K562 treated with DMSO at 1 percent for 24 hours (cell line): Measurements from ENCODE around the gene PCDH19. TPM values are rescaled to one million over a fixed set of nuclear protein-coding genes. Genes with fewer than 3 reads are reported as not detected.

Experiments used
- total RNA-seq: library from RNA; unstranded; fragments of 300-600 nt; gene quantifications from 2 replicates; pipeline ENCODE4 v1.2.3, GENCODE V29; 2022; ENCODE audit warnings: low read depth; ENCODE audit not compliant: insufficient read depth

PCDH19 gene, protein sequence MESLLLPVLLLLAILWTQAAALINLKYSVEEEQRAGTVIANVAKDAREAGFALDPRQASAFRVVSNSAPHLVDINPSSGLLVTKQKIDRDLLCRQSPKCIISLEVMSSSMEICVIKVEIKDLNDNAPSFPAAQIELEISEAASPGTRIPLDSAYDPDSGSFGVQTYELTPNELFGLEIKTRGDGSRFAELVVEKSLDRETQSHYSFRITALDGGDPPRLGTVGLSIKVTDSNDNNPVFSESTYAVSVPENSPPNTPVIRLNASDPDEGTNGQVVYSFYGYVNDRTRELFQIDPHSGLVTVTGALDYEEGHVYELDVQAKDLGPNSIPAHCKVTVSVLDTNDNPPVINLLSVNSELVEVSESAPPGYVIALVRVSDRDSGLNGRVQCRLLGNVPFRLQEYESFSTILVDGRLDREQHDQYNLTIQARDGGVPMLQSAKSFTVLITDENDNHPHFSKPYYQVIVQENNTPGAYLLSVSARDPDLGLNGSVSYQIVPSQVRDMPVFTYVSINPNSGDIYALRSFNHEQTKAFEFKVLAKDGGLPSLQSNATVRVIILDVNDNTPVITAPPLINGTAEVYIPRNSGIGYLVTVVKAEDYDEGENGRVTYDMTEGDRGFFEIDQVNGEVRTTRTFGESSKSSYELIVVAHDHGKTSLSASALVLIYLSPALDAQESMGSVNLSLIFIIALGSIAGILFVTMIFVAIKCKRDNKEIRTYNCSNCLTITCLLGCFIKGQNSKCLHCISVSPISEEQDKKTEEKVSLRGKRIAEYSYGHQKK (N-terminal part only)
- not detected in 2 replicates for total RNA-seq

DNA sequence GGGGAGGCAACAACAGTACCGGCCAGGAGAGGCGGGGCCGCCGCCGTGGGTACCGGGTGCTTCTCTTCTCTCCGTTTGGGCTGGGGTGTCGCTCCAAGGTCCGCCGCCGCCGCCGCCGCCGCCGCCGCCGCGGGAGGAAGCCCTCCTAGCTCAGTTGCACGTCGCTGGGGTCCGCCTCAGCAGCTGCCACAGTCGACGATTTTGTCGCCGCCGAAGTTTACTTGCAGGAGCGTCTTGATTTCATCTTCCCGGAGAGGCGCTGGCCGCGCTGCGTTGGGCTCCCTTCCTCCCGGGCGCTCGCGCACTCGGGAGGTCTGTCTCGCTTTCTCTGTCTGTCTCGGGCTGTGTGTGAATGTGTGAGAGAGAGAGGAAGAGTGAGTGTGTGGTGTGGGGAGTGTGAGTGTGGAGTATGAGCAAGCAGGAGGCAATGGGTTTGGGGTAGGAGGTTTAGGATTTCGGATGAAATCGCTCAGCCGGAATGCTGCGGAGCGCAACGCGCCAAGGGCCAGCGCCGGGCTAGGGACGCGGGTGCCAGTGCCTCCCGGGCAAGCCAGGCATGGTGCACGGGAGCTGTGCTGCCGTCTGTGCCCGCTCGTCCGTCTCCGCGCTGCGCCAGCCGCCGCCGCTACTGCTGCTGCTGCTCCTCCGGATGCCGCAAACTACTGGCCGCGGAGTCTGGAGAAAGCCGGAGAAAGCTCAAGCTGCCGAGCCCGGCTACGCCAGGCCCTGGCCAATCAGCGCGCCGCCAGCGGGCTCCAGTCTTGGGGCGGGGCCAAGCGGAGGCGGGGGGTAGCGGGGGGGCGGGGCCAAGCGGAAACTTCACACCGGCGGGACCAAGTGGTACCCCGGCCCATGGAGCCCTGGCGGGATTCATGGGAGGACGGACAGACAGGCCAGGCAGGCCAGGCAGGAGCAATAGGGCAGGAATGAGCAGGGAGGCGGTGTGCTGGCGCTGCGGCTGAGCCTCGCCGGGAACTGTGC is at the start of gene PCDH19:
TSS of gene PCDH19 (minus strand) at position 664 of the 981 bp plus-strand sequence. CDS start 1,676 bp downstream, outside the sequence.

Other genes starting within 250 kb of the PCDH19 start
- not detected in 2 replicates for gene TNMD, start 174.7 kb upstream of the PCDH19 start, total RNA-seq
- gene TSPAN6, start 226.5 kb upstream of the PCDH19 start, total RNA-seq, result not detected in 2 replicates
- gene SRPX2, start 233.9 kb upstream of the PCDH19 start, total RNA-seq, result not detected in 2 replicates